ENCODE results near the gene PPP6R2.
A peak's percentile ranks its signal among the peaks of the same experiment; 100 is the strongest.

The PPP6R2 gene

GRCh38 chr22:50447576-50448551 lies 104.7 kb downstream of the PPP6R2 start:
- no peak for DNase-seq (ENCODE audit: low read depth)

GRCh38 chr22:50452649-50453048 lies 109.5 kb downstream of the PPP6R2 start:
- DNase-seq (ENCODE audit: low read depth): no peak

DNA sequence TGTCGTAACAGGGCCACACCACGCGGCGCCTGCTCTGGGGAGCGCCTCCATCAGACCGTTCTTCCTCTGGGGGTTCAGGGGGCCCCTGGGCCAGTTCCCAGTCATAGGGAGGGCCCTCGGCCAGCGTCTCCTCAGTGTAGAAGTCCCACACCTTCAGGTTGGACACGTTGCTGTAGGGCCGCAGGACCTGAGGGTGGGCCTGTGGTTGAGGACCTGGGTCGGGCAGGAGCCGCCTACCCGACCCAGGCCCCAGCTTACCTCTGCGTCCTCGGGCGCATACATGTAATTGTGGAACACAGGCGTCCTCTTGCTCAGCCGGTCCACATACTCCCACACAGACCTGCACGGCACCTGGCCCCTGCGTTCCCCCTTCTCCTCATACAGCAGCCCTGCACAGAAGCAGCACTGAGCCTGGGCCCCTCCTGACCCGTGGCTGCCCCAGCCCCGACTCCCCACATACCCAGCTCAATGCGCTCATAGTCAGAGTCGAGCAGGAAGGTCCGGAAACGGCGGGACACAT lies 111.5 kb downstream of the PPP6R2 start:
- DNase-seq (ENCODE audit: low read depth): no peak

DNA sequence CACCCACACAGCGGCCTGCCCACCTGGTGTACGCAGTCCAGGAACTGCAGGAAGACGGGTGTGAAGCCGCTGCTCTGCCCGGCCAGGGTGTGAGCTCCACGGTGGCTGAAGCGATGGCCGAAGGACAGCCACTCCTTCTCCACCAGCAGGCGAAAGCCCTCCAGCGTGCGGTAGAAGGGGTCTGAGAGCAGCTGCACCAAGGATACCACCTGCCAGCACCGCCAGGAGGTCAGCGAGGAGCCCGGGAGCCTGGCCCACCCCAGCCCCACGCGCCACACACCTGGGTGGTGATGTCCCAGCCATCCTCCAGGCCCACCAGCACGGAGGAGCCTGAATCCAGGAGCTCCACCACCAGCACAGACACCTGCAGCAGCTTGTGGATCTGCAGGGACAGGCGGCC lies 112.1 kb downstream of the PPP6R2 start:
- no peak for DNase-seq (ENCODE audit: low read depth)

DNA sequence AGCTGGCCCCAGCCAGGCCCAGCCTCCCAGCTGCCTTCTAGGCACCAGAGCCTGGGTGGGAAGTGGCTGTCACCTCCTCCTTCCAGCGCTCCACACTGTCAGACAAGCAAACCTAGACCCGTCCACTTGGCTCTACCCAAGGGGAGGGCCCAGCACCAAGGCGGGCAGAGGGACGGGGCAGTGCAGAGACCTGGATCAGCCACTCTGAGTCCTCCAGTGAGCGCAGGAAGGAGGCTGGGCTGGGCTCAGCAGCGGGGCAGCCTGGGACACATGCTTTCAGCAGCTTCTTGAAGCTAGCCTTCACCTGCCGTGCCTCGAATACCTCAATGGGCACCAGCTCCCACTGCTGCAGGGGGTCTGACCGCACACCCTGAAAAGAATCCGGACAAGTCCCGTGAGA lies 112.9 kb downstream of the PPP6R2 start:
- DNase-seq (ENCODE audit: low read depth): no peak

GRCh38 chr22:50456466-50457234 lies 113.5 kb downstream of the PPP6R2 start:
- DNase-seq (ENCODE audit: low read depth): no peak

GRCh38 chr22:50459016-50459415 lies 115.9 kb downstream of the PPP6R2 start:
- no peak for DNase-seq (ENCODE audit: low read depth)

DNA sequence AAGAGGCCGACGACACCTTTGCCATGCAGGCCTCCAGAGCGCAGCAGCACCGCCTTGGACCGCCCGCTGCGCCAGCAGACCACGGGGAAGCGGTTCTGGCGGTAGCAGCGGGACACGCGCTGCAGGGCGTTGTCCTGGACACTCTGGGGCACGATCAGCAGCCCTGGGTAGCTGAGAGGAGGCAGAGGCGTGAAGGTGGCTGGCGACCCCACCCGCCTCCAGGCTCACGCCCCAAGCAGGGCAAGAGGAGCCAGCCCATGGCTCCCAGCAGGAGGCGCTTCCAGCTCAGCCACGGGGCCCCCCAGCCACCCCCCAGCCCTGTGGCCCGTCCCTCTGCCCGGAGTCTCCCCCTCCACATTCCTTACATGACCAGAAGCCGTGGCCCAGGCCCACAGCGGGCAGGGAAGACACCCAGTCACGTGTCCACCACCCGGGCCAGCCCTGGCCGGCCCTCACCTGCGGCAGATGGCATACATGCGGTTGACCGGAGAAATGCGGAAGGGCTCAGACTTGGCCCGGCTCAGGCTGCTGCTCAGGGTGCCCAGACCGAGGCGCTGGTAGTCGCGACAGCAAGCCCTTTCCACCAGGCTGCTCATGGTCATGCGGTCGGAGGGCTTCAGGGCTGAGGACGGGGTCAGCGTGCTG lies 116.5 kb downstream of the PPP6R2 start:
- no peak for DNase-seq (ENCODE audit: low read depth)

DNA sequence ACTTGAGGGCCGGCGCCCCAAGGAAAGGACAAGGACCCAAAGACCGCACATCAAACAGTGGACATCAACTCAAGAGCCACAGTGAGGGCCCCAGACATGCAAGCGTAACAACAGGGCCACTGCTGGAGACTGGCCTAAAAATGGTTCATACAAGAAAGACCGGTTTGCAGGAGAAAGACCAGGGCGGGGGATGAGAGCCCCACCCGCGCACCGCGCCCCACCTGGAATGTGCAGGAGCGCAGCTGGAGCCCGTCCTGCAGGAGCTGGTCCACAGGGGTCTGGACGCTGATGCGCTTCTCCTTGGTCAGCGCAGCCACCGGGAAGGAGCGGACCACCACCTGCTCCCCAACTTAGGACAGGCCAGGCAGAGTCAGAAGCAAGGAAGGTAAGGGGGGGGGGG lies 117.8 kb downstream of the PPP6R2 start:
- no peak for DNase-seq (ENCODE audit: low read depth)

- DNase-seq (ENCODE audit: low read depth): no peak
Measured at GRCh38 chr22:50461536-50461935, 118.4 kb downstream of the PPP6R2 start.

DNA sequence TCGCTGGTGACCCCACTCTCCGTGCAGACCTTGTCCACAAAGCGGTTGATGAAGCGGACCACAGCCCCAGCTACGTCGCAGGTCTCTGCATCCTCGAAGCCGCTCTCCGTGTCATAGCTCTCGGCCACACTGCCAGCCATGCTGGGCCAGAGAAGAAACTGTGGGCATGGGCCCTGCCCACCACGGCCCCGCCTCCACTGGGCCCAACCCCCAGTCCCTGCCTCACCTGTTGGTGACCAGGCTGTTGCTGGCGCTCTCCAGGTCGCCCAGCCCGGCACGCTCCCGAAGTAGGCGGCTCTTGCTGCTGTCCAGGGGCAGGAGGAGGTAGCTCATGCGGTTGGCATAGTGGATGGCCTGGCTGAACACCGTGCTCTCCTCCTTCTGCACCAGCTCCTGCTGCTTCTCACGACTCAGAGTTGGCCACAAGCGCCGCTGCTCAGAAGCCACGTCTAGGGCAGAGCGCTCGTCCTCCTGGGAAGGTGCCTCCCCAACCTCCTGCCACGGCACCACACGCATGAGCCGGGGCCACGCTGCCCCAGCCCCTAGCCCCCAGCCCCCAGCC lies 118.9 kb downstream of the PPP6R2 start:
- no peak for DNase-seq (ENCODE audit: low read depth)

GRCh38 chr22:50463188-50463900 lies 120.2 kb downstream of the PPP6R2 start:
- no peak for DNase-seq (ENCODE audit: low read depth)

DNA sequence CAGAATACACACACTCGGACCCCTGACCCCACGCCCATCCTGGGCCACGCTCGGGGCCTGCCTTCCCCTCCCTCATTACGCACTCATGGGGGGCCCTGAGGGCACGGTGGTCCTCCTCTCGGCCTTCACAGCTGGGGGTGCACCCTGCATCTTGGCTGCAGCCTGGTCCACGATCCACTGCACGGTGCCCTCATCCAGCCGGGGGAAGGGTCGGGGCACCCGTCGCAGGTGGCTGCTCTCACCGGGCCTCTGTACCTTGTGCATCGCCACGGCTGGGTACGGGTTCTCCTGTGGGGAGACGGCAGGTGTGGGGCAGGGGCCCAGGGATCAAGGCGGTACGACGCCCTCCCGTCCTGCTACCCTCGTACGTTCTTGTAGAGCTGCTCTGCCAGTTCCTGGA lies 121.3 kb downstream of the PPP6R2 start:
- no peak for DNase-seq (ENCODE audit: low read depth)

- no peak for DNase-seq (ENCODE audit: low read depth)
Measured at GRCh38 chr22:50465066-50465930, 122.2 kb downstream of the PPP6R2 start.

DNA sequence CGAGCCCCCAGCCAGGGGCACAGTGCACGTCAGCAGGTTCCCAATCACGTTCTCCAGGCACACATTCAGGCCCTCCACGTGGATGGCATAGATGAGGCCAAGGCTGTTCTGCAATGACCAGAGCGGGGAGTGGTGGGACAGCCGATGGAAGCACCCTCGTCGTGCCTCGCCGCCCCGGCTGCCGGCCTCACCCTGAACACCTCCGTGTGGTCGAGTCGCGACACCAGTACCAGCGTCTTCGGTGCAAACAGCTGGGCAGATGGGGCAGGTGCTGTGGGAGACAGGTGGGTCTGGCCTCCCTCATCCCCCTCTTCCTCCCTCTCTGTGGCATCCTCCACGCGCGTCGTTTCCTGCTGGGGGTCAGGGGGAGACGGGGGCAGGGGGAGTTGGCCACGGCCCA lies 124.2 kb downstream of the PPP6R2 start:
- DNase-seq (ENCODE audit: low read depth): no peak

GRCh38 chr22:50467773-50468440 lies 124.8 kb downstream of the PPP6R2 start:
- no peak for DNase-seq (ENCODE audit: low read depth)

DNA sequence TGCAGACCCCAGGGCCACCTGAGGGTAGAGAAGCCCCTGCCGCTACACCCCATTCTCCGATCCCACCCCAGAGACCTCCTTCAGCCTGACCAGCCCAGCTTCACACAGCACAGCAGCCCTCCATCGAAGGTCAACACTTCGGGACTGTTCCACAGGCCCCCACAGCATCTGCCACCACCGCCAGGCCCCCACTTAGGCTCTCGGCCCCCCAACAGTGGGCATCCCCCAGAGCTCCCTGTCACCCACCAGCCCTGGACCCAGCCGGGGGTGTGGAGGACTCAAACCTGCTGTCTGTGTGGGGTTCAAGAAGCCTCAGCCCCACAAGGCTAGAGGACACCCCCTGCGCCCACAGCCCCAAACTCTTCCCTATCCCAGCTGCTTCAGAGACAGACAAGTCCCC lies 125.5 kb downstream of the PPP6R2 start:
- no peak for DNase-seq (ENCODE audit: low read depth)

DNA sequence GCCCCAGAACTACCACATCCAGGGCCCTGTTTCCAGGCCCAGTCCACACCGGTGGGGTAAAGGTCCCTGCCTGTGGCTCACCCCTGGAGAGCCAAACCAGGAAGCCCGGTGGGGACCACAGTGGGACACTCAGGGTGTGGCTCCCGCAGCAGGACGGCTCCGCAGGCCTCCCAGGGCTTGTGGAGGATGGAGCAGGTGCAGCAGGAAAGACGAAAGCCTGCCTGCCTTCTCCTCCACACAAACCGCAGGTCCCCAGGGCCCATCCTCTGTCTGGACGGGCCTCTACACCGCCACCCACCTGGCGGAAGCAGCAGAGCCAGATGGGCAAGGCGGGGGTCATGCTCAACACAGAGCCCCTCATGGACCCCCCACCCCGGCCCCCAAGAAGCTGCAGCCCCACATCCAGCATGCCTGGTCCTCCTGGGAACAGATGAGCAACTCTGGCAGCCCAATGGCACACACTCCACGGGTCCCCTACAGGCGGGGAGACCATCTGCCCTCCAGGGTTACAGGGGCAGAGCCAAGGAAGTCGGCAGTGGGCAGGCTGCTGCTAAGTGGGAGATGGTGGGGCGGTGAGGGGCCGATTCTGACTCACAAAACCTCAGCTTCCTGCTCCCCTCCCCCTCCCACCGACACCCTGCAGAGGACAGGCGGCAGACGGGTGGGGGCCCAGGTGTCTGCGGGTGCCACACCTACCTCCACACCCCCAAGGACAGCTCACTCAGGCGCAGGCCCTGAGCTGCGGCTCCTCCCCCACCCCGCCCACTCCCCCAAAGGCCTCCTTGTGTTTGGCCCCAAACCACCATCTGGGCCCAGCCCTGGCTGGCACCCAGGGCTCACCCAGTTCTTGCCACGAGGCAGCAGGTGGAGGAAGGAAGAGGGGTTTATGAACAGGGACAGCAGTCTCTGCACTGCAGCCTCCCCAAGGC lies 126.5 kb downstream of the PPP6R2 start:
- DNase-seq (ENCODE audit: low read depth): peak; percentile 93

DNA sequence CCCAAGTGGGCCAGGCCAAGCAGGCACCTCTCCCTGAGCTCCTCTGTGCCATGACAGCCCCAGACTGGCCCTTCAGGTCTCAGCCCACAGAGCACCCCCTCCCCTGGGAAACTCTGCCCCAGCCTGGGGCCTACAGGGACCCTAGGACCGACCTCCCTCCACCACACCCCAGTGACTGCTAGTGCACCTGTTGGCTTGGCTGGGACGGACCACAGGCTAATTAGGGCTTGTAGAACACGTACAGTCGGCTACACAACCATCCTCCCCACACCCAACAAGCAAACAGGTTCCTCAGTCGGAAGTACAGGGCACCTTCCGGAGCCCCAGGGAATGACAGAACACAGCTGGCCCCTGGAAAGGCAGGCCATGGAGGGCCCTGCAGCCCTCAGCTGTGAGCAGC lies 127.4 kb downstream of the PPP6R2 start:
- DNase-seq (ENCODE audit: low read depth): no peak
